ENCODE results near the gene RNF213.

GRCh38 chr17:80422276-80422675, 161.6 kb downstream of the RNF213 start:
- no peak for TF ChIP-seq SPI1 (IDR thresholded peaks at IDR 0.05; ENCODE audit: borderline replicate concordance, low read depth)
- TF ChIP-seq, protein P1, sequence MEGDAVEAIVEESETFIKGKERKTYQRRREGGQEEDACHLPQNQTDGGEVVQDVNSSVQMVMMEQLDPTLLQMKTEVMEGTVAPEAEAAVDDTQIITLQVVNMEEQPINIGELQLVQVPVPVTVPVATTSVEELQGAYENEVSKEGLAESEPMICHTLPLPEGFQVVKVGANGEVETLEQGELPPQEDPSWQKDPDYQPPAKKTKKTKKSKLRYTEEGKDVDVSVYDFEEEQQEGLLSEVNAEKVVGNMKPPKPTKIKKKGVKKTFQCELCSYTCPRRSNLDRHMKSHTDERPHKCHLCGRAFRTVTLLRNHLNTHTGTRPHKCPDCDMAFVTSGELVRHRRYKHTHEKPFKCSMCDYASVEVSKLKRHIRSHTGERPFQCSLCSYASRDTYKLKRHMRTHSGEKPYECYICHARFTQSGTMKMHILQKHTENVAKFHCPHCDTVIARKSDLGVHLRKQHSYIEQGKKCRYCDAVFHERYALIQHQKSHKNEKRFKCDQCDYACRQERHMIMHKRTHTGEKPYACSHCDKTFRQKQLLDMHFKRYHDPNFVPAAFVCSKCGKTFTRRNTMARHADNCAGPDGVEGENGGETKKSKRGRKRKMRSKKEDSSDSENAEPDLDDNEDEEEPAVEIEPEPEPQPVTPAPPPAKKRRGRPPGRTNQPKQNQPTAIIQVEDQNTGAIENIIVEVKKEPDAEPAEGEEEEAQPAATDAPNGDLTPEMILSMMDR (IDR thresholded peaks at IDR 0.05; ENCODE audit: insufficient read depth, low read length) = no peak
